BLaER1 (cell line): ENCODE data around the gene AGTPBP1.
A peak's percentile ranks its signal among the peaks of the same experiment; 100 is the strongest.

Experiments
- H3K27ac ChIP-seq: shearing (Covaris generic); formaldehyde crosslinking; 2 replicates; pipeline ENCODE4 v1.8.1; 2022
- H3K27me3 ChIP-seq: shearing (Covaris generic); formaldehyde crosslinking; 2 replicates; pipeline ENCODE4 v1.8.1; 2022
- H3K36me3 ChIP-seq: shearing (Covaris generic); formaldehyde crosslinking; 2 replicates; pipeline ENCODE4 v1.8.1; 2022
- H3K4me1 ChIP-seq: shearing (Covaris generic); formaldehyde crosslinking; 2 replicates; pipeline ENCODE4 v1.8.1; 2022
- H3K4me2 ChIP-seq: shearing (Covaris generic); formaldehyde crosslinking; 2 replicates; pipeline ENCODE4 v1.8.1; 2022
- H3K4me3 ChIP-seq: shearing (Covaris generic); formaldehyde crosslinking; 2 replicates; pipeline ENCODE4 v1.8.1; 2022
- H3K9ac ChIP-seq: shearing (Covaris generic); formaldehyde crosslinking; 2 replicates; pipeline ENCODE4 v1.8.1; 2022
- H3K9me3 ChIP-seq: shearing (Covaris generic); formaldehyde crosslinking; 2 replicates; pipeline ENCODE4 v1.8.1; 2022
- H4K20me1 ChIP-seq: shearing (Covaris generic); formaldehyde crosslinking; 2 replicates; pipeline ENCODE4 v1.8.1; 2022
- Cebpa-rat ChIP-seq: shearing (Covaris generic); IDR thresholded peaks from 2 replicates; pipeline ENCODE4 v1.8.1; 2022

The AGTPBP1 gene

DNA sequence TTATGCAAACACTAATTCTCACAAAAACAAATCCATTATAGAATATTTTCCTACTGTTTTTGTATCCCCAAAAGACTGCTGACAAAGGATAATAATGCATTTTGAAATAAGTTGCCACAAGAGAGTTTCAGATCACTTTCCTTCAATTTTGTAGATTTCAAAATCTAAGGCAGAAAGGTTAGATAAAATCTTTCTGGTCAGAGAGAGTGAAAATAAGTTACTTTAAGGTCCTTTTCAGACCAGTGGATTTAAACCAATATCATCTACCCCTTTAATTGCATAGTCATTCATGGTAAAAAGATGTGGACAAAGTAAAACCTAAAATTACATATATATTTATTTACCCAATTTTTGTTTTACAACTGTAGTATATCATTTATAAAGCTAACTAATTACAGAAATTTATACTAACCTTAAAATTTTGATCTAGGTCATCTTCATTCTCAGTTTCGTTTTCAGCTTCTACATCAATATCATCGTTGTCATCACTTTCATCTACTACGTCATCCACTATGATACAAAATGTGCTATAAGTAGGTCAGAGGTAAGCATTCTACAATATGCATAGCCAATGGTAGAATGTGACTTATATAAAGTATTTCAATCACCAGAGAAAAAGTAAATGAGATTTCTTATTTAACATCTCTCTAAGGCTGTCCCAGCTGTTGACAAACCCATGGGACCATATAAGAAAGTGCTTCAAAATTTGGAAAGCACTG is 95.7 kb downstream of the AGTPBP1 start:
- Histone ChIP-seq H3K4me3 (no peak overlapping the region), H3K4me2 (no peak overlapping the region), H3K27ac (no peak overlapping the region), H3K36me3 (peaks cover 31% of the 10 kb centered on the region), H3K9ac (no peak overlapping the region), H4K20me1 (no peaks in the 10 kb centered on the region), H3K9me3 (no peaks in the 10 kb centered on the region), H3K4me1 (peaks cover 3% of the 10 kb centered on the region; the same call in 1 of the 2 replicates), H3K27me3 (no peaks in the 10 kb centered on the region)
- TF ChIP-seq Cebpa-rat, result no peak

DNA sequence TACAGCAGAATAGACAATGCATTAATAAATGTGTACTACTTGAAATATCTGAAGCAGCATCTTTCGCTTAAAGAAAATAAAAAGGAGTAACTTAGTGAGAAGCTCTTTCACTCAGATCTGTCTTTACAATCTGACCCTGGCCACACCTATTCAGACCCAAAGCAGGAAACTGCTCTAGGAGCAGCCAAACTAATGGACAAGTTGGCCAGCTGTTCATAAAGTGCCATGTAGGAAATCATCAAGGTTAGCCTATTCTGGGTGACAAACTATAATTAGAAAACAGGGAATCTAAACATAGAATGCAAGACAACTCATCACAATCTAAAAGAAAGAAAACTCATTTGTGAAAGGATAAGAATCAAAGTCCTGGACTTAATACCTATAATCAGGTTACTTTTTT is 101.3 kb downstream of the AGTPBP1 start:
- no peaks in the 10 kb centered on the region for H3K9me3 ChIP-seq
- no peaks in the 10 kb centered on the region for H4K20me1 ChIP-seq
- no peak overlapping the region for H3K27ac ChIP-seq
- no peak overlapping the region for H3K9ac ChIP-seq
- H3K4me1 ChIP-seq, result peaks cover 10% of the 10 kb centered on the region
- no peaks in the 10 kb centered on the region for H3K27me3 ChIP-seq
- peak overlapping the region; percentile 34 for H3K4me2 ChIP-seq
- no peak for TF ChIP-seq Cebpa-rat
- peaks cover 23% of the 10 kb centered on the region for H3K36me3 ChIP-seq
- H3K4me3 ChIP-seq, result no peak overlapping the region

DNA sequence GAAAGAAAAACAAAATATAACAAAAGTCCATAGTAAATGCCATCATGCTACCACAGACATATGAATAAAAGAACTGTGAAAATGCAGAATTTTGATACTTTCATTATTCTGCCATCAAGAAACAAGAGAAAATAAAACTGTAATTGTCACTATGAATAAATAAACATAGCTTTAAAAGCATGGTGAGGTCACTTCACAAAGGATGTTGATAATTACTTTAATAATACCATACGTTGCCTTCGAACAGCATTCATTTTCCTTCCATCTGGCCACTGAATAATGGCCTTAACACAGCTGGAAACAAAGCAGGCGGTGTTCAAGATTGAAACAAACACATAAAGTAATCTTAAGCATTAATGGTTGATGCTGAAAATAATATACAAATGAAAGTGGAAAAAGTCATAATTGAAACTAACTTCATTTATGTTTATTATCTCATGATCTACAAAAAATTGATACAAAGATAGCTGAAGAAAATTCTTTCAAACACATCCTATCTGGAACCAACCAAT is 102.0 kb downstream of the AGTPBP1 start:
- no peak overlapping the region for H3K9ac ChIP-seq
- H3K4me2 ChIP-seq, result no peak overlapping the region
- peaks cover 18% of the 10 kb centered on the region for H3K36me3 ChIP-seq
- no peak for TF ChIP-seq Cebpa-rat
- no peaks in the 10 kb centered on the region for H3K27me3 ChIP-seq
- no peaks in the 10 kb centered on the region for H4K20me1 ChIP-seq
- peaks cover 10% of the 10 kb centered on the region for H3K4me1 ChIP-seq
- no peak overlapping the region for H3K27ac ChIP-seq
- H3K9me3 ChIP-seq, result no peaks in the 10 kb centered on the region
- no peak overlapping the region for H3K4me3 ChIP-seq

DNA sequence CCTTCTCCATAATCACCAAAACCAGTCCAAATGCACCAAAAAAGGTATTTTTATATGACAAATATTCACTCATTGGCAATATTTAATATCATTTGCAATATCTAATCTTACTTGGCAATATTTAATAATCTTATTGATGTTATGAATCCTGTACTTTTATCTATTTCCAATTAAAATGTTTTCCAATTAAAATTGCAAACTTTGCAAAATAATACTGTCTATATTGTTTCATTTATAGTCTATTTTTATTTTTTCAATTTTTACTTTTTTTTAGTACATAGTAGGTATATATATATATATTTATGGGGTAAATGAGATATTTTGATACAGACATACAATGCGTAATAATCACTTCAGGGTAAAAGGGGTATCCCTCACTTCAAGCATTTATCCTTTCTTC is 109.9 kb downstream of the AGTPBP1 start:
- no peak overlapping the region for H3K27ac ChIP-seq
- TF ChIP-seq Cebpa-rat, result no peak
- no peak overlapping the region for H3K9ac ChIP-seq

DNA sequence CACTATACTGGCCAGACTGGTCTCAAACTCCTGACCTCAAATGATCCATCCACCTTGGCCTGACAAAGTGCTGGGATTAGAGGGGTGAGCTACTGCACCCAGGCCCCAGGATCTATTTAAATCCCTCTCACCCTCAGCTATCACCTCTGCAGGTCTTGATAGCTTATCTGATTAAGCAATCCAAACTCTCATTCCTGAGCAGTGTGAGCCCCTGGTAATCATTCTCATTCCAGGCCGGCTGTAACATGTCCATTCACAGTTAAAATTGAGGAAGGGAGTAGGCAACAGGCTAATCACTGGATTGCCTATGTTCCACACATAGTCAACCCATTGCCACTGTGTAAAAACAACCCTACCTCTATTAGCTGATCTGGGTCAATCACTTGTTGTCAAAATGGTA is 111.1 kb downstream of the AGTPBP1 start:
- Histone ChIP-seq H3K4me3 (no peak overlapping the region), H3K27ac (no peak overlapping the region), H3K9me3 (no peaks in the 10 kb centered on the region), H3K36me3 (peaks cover 40% of the 10 kb centered on the region), H3K9ac (no peak overlapping the region), H3K27me3 (no peaks in the 10 kb centered on the region), H3K4me1 (no peaks in the 10 kb centered on the region), H4K20me1 (no peaks in the 10 kb centered on the region), H3K4me2 (no peak overlapping the region)
- TF ChIP-seq Cebpa-rat, result no peak

More for the DNA sequence above, 109.9 kb downstream of the AGTPBP1 start:
- H3K4me3 ChIP-seq, result no peak overlapping the region
- H3K27me3 ChIP-seq, result no peaks in the 10 kb centered on the region
- no peaks in the 10 kb centered on the region for H3K9me3 ChIP-seq
- no peak overlapping the region for H3K4me2 ChIP-seq
- H4K20me1 ChIP-seq, result no peaks in the 10 kb centered on the region
- H3K36me3 ChIP-seq, result peaks cover 40% of the 10 kb centered on the region
- no peaks in the 10 kb centered on the region for H3K4me1 ChIP-seq

DNA sequence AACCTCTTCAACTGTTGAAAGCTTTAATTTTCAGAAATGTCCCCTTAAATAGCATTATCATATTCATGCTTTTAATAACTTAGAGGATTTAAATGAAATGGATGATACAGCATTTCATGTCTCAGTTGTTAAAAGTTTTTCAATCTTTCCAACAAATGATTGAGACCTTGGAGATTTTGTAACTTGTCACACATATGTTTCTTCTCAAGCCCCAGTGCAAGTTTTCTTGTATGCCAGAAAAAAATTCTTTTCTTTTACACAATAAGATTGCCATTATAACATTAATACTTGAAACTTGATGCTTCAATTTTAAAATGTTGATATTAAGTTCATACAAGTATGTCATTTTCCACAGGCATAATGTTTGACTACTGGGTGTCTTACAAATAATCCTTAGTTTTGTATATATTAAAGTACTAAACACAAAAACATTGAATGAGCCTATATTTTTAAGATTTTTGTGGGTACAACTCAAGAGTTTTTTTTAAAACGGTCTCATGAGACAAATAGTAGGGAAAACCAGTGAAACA is 124.5 kb downstream of the AGTPBP1 start:
- no peak for TF ChIP-seq Cebpa-rat
- H3K27me3 ChIP-seq, result no peaks in the 10 kb centered on the region
- H3K36me3 ChIP-seq, result peaks cover 10% of the 10 kb centered on the region; the same call in 1 of the 2 replicates
- no peak overlapping the region for H3K4me2 ChIP-seq
- no peaks in the 10 kb centered on the region for H3K9me3 ChIP-seq
- no peaks in the 10 kb centered on the region for H3K4me1 ChIP-seq
- H3K27ac ChIP-seq, result no peak overlapping the region
- H4K20me1 ChIP-seq, result no peaks in the 10 kb centered on the region; the same call in 1 of the 2 replicates
- no peak overlapping the region for H3K4me3 ChIP-seq
- no peak overlapping the region for H3K9ac ChIP-seq

DNA sequence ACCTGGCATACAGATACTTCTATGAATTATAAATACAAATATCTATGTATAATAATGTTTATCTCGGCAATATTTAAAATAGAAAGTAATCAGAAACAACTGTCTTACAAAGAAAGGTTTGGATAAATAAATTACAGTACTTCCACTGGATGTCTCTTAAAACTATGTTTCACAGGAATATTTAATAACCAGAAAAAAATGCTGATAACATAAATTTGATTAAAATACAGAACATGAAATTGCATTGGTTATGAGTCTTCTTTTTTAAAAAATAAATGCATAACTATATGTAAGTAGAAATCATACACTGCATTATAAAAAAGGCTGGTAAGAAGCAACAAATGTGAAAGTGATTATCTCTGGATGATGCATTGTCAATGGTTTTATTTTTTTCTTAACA is 126.0 kb downstream of the AGTPBP1 start:
- H3K27ac ChIP-seq, result no peak overlapping the region
- no peaks in the 10 kb centered on the region; the same call in 1 of the 2 replicates for H4K20me1 ChIP-seq
- H3K9ac ChIP-seq, result no peak overlapping the region
- H3K4me2 ChIP-seq, result no peak overlapping the region
- H3K4me1 ChIP-seq, result peaks cover 3% of the 10 kb centered on the region; the same call in 1 of the 2 replicates
- TF ChIP-seq Cebpa-rat, result no peak
- H3K4me3 ChIP-seq, result no peak overlapping the region
- H3K9me3 ChIP-seq, result no peaks in the 10 kb centered on the region
- H3K27me3 ChIP-seq, result no peaks in the 10 kb centered on the region
- peaks cover 13% of the 10 kb centered on the region; the same call in 1 of the 2 replicates for H3K36me3 ChIP-seq

DNA sequence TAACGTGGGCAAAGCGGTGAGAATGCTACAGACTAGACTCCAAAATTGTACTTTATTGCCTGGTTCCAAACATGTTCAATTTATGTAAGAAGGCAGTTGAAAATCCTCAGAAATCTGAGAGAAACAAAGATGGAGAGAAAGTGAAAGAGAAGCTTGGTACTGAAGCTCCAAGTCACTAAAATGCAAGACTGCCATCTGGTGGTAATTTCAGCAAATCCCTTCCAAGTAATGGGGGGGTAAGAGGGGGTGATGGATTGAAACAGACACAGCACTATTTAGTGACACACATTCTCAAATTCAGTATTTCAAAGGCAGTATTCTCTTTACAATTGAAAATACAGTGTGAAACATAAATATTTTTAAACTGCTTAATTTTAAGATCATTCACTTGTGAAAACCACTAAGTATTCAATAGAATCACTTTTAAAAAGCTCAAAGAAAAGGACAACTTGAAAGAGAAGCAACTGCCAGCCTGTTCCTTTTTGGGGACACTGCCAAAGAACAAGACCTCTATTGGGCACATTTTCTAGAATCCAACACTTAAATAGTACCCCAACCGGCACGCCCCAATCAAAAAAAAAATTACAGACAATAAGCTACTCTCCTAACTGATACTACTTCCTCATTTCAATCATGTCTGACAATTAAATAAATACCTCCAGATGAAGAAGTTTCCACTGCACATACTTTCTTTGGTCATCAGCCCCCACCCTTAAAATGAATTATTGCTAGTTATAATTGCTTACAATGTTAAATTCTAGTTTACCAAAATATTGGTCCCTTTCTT is 131.5 kb downstream of the AGTPBP1 start:
- H3K4me3 ChIP-seq, result no peak overlapping the region
- no peak overlapping the region for H3K27ac ChIP-seq

DNA sequence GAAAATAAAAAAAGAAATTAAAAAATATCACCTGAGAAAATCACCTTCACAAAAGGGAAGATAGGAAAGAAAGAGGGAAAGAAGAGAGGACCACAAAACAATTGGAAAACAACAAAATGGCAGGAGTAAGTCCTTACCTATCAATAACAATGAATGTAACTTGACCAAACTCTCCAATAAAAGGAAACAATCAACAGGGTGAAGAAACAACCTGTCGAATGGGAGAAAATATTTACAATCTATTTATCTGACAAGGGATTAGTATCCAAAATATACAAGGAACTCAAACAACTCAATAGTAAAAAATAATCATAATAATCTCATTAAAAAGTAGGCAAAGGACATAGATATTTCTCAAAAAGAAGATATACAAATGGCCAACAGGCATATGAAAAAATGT is 135.8 kb downstream of the AGTPBP1 start:
- Histone ChIP-seq H4K20me1 (no peaks in the 10 kb centered on the region), H3K27me3 (no peaks in the 10 kb centered on the region), H3K9ac (no peak overlapping the region), H3K4me2 (no peak overlapping the region), H3K4me3 (no peak overlapping the region), H3K36me3 (peaks cover 28% of the 10 kb centered on the region), H3K4me1 (peaks cover 15% of the 10 kb centered on the region; the same call in 1 of the 2 replicates), H3K27ac (no peak overlapping the region), H3K9me3 (peaks cover 10% of the 10 kb centered on the region)
- no peak for TF ChIP-seq Cebpa-rat

More for the DNA sequence above, 131.5 kb downstream of the AGTPBP1 start:
- Histone ChIP-seq H3K4me2 (peak overlapping the region; percentile 41; the same call in 1 of the 2 replicates), H3K9ac (no peak overlapping the region), H3K4me1 (peaks cover 17% of the 10 kb centered on the region; the same call in 1 of the 2 replicates), H3K36me3 (peaks cover 7% of the 10 kb centered on the region; the same call in 1 of the 2 replicates), H3K9me3 (no peaks in the 10 kb centered on the region), H4K20me1 (no peaks in the 10 kb centered on the region), H3K27me3 (no peaks in the 10 kb centered on the region)
- TF ChIP-seq Cebpa-rat, result no peak
